GM19099 (cell line): ENCODE data around the gene CNFN.

ENCODE experiments used
- POLR2A ChIP-seq: IDR thresholded peaks from 3 replicates; pipeline ENCODE4 v1.6.1; 2011; ENCODE audit warnings: low read depth; ENCODE audit not compliant: insufficient read length; ENCODE audit errors: extremely low read depth

Gene CNFN

DNA sequence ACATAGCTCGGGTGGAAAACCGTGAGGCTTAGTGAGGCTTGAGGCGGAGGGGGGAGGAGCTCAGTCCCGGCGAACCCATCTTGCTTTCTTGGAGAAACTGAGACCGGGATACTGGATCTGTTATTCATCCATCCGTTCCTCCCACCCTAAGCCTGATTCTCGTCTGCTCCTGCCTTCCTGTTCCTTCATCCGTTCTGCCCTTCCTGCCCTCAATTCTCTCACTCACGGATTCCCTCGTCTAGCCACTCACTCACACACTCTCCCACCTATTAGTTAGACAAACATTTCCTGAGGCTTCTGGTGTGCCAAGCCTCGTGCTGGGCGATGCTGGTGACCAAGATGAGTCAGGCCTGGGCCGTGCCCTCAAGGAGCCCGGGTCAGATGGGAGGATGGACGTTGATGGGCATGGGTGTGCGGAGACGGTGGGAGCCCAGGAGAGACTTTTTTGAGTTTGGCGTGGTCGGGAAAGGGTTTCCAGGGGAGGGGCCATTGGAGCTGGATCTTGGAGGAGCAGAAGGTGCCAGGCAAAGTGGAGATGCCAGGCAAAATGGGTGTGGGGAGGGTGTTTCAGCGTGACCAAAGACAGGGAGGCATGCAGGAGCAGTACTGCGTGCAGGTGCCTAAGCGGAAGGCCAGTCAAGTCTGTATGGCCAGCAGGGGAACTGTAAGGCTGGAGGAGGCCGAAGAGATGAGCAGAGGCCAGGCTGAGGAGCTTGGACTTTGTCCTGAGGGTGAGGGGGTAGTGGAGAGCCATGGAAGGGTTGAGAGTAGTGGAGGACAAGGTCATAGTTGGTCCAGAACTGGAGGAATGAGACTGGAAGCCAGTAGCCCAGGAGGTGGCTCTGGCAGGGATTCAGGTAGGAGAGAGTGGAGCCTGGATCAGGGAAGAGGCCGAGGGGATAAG lies 7.4 kb upstream of the CNFN start:
- TF ChIP-seq POLR2A = no peak

DNA sequence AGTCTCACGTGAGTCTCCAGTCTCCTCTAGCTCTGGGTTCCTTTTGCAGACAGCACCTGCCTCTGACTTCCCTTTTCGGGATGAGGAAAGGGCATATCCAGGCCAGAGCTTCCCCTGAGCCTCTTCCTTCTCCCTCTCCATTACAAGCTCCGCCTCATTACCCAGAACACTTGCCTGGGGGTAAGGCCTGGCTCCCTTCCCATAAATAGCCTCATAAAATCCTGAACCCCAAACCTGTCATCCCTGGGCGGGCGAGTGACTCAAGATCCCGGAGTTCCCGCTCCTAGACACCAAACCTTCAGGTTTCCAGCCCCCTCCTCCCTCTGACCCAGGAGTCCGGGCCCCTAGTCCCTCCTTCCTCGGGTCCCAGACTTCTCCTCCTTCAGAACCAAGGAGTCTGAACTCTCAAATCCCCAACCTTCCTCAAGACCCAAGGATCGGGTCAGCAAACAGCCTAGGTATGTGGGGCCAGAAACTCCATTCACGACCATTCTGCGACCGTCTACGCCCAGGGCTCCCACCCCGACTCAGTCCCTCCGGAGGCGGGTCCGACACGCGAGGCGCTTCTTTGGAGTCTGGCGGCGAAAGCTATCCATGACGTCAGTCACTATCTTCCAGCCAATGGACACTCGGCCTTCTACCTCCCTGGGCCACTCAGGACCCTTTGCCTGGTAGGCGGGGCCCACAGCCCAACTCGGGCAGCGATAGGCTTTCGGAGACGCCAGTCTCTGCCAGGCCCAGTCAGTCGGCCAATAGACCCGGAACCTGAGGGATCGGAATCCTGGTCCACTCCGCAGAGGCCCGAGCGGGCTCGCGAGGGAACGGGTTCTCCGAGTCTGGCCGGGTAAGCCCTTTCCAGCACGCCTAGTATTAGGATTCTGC lies 6.5 kb upstream of the CNFN start:
- TF ChIP-seq POLR2A = peak; percentile 90

DNA sequence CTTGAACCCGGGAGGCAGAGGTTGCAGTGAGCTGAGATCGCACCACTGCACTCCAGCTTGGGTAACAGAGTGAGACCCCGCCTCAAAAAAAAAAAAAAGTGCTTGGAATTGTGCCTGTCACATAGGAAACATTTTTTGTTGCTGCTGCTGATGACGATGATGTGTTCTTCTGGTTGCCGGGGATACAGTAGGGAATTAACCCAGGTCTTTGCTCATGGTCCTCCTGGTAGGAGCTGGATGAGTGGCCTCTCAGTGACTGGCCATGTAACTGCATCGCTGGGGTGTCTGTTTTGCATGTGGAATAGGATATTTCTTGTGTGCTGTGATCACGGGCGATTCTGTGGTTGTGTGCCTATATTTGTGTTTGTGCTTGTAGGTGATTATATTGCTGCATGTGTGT lies 4.7 kb upstream of the CNFN start:
- TF ChIP-seq POLR2A = no peak

- TF ChIP-seq POLR2A = no peak
Observed at GRCh38 chr19:42392165-42392564, 2.1 kb upstream of the CNFN start.

GRCh38 chr19:42388851-42389489 lies 1.1 kb downstream of the CNFN start:
- TF ChIP-seq POLR2A = no peak

- TF ChIP-seq POLR2A = no peak
Observed at GRCh38 chr19:42386974-42387707, 3.0 kb downstream of the CNFN start.

GRCh38 chr19:42380155-42380554 lies 9.9 kb downstream of the CNFN start:
- no peak for TF ChIP-seq POLR2A

- TF ChIP-seq POLR2A = no peak
Observed at GRCh38 chr19:42378225-42379215, 11.6 kb downstream of the CNFN start.

- no peak for TF ChIP-seq POLR2A
Observed at GRCh38 chr19:42376177-42376555, 13.9 kb downstream of the CNFN start.

DNA sequence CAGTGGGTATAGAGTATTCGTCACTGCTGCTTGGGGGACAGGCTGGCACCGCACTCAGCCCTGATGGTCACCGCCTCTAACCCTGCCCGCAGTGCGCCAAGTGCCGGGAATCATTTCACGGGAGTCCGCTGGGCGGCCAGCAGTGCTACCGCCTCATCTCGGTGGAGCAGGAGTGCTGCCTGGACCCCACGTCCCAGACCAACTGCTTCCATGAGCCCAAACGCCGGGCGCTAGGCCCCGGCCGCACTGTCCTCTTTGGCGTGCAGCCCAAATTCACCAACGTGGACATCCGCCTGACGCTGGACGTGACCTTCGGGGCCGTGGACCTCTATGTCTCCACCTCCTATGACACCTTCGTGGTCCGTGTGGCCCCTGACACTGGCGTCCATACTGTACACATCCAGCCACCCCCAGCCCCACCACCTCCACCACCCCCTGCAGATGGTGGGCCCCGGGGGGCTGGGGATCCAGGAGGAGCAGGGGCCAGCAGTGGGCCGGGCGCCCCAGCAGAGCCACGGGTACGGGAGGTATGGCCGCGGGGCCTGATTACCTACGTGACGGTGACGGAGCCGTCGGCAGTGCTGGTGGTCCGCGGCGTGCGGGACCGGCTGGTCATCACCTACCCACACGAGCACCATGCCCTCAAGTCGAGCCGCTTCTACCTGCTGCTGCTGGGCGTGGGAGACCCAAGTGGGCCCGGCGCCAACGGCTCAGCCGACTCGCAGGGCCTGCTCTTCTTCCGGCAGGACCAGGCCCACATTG lies 14.5 kb downstream of the CNFN start:
- no peak for TF ChIP-seq POLR2A

DNA sequence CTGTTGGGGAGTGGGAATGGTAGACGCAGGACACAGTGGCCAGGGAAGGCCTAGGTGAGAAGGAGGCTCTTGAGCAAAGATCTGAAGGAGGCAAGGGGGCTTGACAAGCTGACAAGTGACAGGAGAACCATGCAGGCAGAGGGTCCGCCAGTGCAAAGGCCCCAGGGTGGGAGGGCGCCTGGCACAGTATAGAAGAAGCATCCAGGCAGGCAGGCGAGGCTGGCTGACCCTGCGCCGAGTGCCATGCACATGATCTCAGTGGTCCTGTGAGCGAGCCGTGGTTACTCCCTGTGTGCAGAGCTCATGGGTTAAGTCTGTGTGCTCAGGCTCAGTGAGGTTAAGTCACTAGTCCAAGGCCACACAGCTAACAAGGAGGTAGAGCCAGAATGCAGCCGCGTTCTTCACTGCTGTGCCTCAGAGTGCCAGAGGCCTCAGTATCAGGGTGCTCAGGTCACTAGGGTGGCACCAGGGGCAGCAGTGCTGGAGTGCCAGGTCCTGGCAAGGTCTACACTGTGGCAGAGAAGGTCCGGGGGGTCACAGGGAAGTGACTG lies 15.2 kb downstream of the CNFN start:
- no peak for TF ChIP-seq POLR2A

- TF ChIP-seq POLR2A = no peak
Observed at GRCh38 chr19:42370626-42371175, 19.4 kb downstream of the CNFN start.
